Tibial nerve (tissue), 4 donors: ENCODE measurements around the gene ETFRF1. TPM values are rescaled to one million over a fixed set of nuclear protein-coding genes. Genes with fewer than 3 reads are reported as not detected.

ENCODE experiments used
- DNase-seq, 2 donors: peaks; one replicate each; pipeline ENCODE4 v3.0.0-alpha.2; 2019; ENCODE audit warnings: low spot score in 2 of 2
- H3K27ac ChIP-seq, 4 donors: fragments of 200-600 bp; sonication (generic) in 3 of 4; one replicate each; pipeline ENCODE4 v1.5.1; 2017 to 2019; ENCODE audit warnings: mild to moderate bottlenecking in 1 of 4
- H3K27me3 ChIP-seq, 2 donors: fragments of 200-600 bp; sonication (generic) in 1 of 2; one replicate each; pipeline versions ENCODE4 v1.5.1 to v1.6.0; 2017 to 2019
- H3K36me3 ChIP-seq, 3 donors: fragments of 200-600 bp; sonication (generic); one replicate each; pipeline ENCODE4 v1.5.1; 2018 to 2019
- H3K4me1 ChIP-seq, 4 donors: fragments of 200-600 bp; sonication (generic) in 3 of 4; one replicate each; pipeline ENCODE4 v1.5.1; 2017 to 2019
- H3K4me3 ChIP-seq, 4 donors: fragments of 200-600 bp; sonication (generic) in 3 of 4; one replicate each; pipeline ENCODE4 v1.5.1; 2017 to 2019; ENCODE audit warnings: mild to moderate bottlenecking in 1 of 4, moderate library complexity in 1 of 4
- H3K9me3 ChIP-seq, 4 donors: fragments of 200-600 bp; sonication (generic) in 3 of 4; one replicate each; pipeline ENCODE4 v1.5.1; 2017 to 2019
- EP300 ChIP-seq, 2 donors: sonication (generic); formaldehyde crosslinking; IDR thresholded peaks; one replicate each; pipeline ENCODE4 v1.6.1; 2017; ENCODE audit warnings: antibody characterized with exemption in 2 of 2, mild to moderate bottlenecking in 1 of 2
- POLR2A ChIP-seq, 2 donors: fragments of 450-650 bp; IDR thresholded peaks; one replicate each; pipeline ENCODE4 v1.6.1; 2017; ENCODE audit warnings: antibody characterized with exemption in 2 of 2, mild to moderate bottlenecking in 2 of 2, moderate library complexity in 2 of 2
- WGBS, 2 donors: methylation state at CpG; one replicate each; pipeline ENCODE4 v1.1.5; 2018; 5-methylcytosine and 5-hydroxymethylcytosine counted together
- total RNA-seq, 4 donors: library from RNA; depleted of rRNA; stranded (reverse); fragments of >200 nt; gene quantifications; one replicate each; pipeline ENCODE4 v1.1.0, GENCODE V29; 2016
- TF ChIP-seq, protein P1 (sequence below), 5 experiments: fragments of 200-600 bp in 3 of 5; fragments of 450-650 bp in 2 of 5; sonication (generic) in 3 of 5; IDR thresholded peaks; one replicate each; pipeline ENCODE4 v1.5.1; 2016 to 2019; ENCODE audit warnings: antibody characterized with exemption in 5 of 5, mild to moderate bottlenecking in 3 of 5, moderate library complexity in 2 of 5

ETFRF1 gene
- total RNA-seq, 4 donors from 2014 or later: 24.0 to 54.2 (median 50.0) TPM

DNA sequence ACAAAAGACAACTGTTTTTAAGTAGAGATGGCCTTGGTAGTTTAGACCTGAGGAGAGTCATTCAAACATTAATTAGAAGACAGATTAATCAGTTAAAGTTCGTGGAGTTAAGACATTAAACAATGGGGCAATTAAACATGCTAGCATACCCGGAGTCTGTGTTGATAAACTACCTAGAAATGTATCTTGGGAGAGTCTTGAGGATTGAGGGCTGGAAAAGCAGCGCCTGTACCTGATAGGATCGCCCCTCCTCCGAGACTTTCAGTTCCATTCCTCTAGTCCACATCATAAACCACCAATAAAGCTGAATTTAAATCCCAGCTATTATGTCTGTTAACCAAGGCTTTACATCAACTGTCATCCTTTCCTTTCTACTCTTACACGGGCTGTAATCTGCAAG lies 56.7 kb downstream of the ETFRF1 start:
- Histone ChIP-seq H3K27me3 (no peaks in the 10 kb centered on the region), H3K9me3 (no peaks in the 10 kb centered on the region), H3K4me1 (peaks cover 0 to 27% (median 10%) of the 10 kb centered on the region in 4 donors), H3K4me3 (peak overlapping the region; percentile 45 to 98 (median 88)), H3K36me3 (peaks cover 0 to 1% (median 0%) of the 10 kb centered on the region in 3 donors), H3K27ac (peak overlapping the region; percentile 82 to 99 (median 98))
- TF ChIP-seq, protein P1, sequence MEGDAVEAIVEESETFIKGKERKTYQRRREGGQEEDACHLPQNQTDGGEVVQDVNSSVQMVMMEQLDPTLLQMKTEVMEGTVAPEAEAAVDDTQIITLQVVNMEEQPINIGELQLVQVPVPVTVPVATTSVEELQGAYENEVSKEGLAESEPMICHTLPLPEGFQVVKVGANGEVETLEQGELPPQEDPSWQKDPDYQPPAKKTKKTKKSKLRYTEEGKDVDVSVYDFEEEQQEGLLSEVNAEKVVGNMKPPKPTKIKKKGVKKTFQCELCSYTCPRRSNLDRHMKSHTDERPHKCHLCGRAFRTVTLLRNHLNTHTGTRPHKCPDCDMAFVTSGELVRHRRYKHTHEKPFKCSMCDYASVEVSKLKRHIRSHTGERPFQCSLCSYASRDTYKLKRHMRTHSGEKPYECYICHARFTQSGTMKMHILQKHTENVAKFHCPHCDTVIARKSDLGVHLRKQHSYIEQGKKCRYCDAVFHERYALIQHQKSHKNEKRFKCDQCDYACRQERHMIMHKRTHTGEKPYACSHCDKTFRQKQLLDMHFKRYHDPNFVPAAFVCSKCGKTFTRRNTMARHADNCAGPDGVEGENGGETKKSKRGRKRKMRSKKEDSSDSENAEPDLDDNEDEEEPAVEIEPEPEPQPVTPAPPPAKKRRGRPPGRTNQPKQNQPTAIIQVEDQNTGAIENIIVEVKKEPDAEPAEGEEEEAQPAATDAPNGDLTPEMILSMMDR (IDR thresholded peaks at IDR 0.05): no peak
- TF ChIP-seq EP300 (IDR thresholded peaks at IDR 0.05): no peak
- TF ChIP-seq POLR2A (IDR thresholded peaks at IDR 0.05): no peak
- 55 to 60% methylated on average over 6 of the region's 6 CpGs for WGBS, 2 donors
- DNase-seq: no peak

GRCh38 chr12:25252946-25253345 lies 57.9 kb downstream of the ETFRF1 start:
- DNase-seq: no peak
- TF ChIP-seq, protein P1 (IDR thresholded peaks at IDR 0.05): no peak
- WGBS, 2 donors: 79 to 83% methylated on average over 3 of the region's 3 CpGs
- Histone ChIP-seq H3K27ac (no peak overlapping the region), H3K27me3 (no peaks in the 10 kb centered on the region), H3K4me1 (peaks cover 0 to 25% (median 10%) of the 10 kb centered on the region in 4 donors), H3K9me3 (no peaks in the 10 kb centered on the region), H3K4me3 (no peak overlapping the region), H3K36me3 (no peaks in the 10 kb centered on the region)

- 78 to 82% methylated on average over 5 of the region's 5 CpGs for WGBS, 2 donors
- TF ChIP-seq EP300 (IDR thresholded peaks at IDR 0.05) (no peak), POLR2A (IDR thresholded peaks at IDR 0.05) (no peak)
- TF ChIP-seq, protein P1 (IDR thresholded peaks at IDR 0.05): no peak
- no peaks in the 10 kb centered on the region for H3K9me3 ChIP-seq
- peaks cover 0 to 21% (median 9%) of the 10 kb centered on the region in 4 donors for H3K4me1 ChIP-seq
- no peak overlapping the region for H3K27ac ChIP-seq
- H3K4me3 ChIP-seq: no peak overlapping the region
- no peak for DNase-seq
- no peaks in the 10 kb centered on the region for H3K27me3 ChIP-seq
- H3K36me3 ChIP-seq: no peaks in the 10 kb centered on the region
Observed at GRCh38 chr12:25253371-25254068, 58.5 kb downstream of the ETFRF1 start.

DNA sequence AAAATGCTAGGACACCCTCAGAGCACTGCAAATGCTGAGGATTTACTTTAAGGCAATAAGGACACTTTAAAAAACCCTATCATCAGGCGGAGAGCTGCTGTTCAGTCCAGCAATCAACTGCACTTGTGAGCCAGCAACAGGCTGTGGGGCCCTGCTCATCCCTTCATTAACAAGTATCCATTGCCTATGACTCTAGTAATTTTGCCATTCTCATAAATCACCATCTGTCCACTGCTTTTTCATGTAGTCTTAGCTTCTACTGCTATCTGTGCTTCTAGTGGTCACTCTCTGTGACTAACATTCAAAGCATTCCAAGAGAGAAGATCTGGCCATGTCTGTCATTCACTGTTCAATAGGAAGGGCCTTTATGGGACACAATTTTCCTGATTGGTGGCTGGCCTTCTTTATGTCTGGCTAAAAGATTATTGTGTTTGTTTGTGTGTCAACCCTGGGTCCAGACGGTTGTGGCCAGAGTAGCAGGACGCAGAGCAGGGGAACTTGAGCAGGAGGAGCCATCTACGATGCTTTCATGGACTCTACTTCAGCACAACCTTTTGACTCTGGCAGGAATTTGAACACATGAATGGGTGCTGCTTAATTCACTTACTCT lies 59.3 kb downstream of the ETFRF1 start:
- Histone ChIP-seq H3K27me3 (no peaks in the 10 kb centered on the region), H3K36me3 (no peaks in the 10 kb centered on the region), H3K9me3 (no peaks in the 10 kb centered on the region), H3K27ac (no peak overlapping the region), H3K4me3 (no peak overlapping the region), H3K4me1 (peaks cover 0 to 12% (median 3%) of the 10 kb centered on the region in 4 donors)
- 53 to 79% methylated on average over 4 of the region's 4 CpGs for WGBS, 2 donors
- no peak for DNase-seq
- TF ChIP-seq, protein P1 (IDR thresholded peaks at IDR 0.05): no peak
- TF ChIP-seq POLR2A (IDR thresholded peaks at IDR 0.05) (no peak), EP300 (IDR thresholded peaks at IDR 0.05) (no peak)

Other genes with a start within 250 kb of the ETFRF1 start
- gene BCAT1, start 246.1 kb upstream of the ETFRF1 start, total RNA-seq: 10 to 100 TPM; 17.8 to 41.1 (median 35.0) TPM
- gene DNAI7, start 77 bp upstream of the ETFRF1 start, total RNA-seq: 1 to 10 TPM in 1 of 4 donors, under 1 TPM in 1, not detected in 2; 0.21 to 2.0 TPM
- gene KRAS, start 55.7 kb downstream of the ETFRF1 start, total RNA-seq: 10 to 100 TPM; 19.2 to 36.3 (median 28.0) TPM